GM21737 (cell line): ENCODE results near the gene BHLHE23.
A peak's percentile ranks its signal among the peaks of the same experiment; 100 is the strongest.

Experiments
- ATAC-seq: cut with Tn5 transposase; IDR thresholded peaks from one replicate; pipeline ENCODE4 v1.9.1; 2021; ENCODE audit warnings: mild to moderate bottlenecking, moderate library complexity; ENCODE audit not compliant: unreplicated experiment

Gene BHLHE23

DNA sequence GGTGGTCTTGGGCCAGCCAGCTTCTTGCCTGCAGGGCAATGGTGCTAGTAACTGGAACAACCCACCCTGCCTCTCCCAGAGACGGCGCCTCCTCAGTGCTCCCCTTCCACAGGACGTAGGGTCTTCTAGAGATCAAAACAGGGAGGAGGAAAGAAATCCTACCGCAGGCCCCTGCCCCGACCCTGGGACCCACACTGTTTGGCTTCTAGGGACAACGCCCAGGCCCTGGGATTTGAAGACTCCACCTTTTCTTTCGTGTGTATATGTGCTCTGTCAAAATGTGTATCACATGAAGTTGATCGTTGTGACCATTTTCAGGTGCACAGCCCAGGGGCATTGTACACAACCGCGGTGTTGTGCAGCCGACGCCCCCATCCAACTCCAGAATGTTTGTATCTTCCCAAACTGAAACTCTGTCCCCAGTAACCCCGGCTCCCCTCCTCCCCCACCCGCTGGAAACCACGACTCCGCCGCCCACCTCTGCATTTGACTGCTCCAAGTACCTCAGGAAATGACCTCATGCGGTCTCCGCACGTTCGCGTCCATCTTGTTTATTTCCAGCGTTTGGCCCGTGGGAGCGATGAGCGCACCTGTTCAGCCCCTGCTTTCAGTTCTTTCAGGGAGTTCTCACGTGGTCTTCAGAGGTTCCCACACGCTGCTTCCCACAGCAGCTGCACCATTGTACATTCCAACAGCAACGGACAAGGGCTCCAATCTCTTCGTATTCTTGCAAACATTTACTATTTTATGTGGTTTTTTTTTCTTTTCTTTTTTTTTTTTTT lies 3.4 kb upstream of the BHLHE23 start:
- ATAC-seq = peak; percentile 42

DNA sequence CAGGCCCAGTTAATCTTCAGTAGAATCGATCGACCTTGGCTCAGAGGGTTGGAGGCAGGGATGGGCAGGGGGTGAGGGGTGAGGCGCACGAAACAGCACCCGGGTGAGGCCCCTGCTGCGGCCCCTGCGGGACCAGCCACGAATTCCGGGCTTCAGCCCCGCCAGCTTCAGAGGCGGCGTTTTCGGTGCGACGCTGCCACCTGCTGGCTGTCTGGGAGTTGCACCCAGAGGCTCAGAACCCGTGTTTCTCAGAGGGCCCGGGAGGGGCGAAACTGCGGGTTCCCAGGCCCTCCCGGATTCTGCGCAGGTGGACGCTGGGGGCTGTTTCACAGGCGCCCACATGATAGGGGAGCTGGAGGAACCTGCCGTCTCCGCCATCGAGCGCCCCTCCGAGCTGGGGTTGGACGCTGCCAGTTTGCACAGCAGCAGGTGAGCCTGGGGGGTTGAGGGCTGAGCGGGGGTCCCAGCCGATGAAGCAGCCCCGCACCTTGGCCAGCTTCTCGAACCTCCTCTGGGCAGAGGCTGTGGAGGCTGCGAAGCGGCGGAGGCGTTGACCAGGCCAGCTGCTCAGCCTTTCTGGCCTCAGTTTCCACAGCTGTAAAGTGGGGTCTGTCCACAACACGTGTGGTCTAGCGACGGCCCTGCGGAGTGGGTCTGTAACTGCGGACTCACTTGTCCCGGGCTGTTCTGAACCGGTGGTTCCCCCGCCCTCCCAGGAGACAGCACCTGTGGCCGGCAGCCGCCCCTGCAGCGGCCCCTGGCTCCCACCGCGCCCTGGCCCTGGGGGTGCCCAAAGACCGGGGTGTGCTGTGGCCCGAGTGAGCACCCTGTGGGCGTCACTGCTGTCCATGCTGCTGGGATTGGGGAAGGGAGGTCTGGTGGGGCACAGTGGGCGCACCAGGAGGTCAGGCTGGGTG lies 2.5 kb upstream of the BHLHE23 start:
- ATAC-seq = peak; percentile 45

DNA sequence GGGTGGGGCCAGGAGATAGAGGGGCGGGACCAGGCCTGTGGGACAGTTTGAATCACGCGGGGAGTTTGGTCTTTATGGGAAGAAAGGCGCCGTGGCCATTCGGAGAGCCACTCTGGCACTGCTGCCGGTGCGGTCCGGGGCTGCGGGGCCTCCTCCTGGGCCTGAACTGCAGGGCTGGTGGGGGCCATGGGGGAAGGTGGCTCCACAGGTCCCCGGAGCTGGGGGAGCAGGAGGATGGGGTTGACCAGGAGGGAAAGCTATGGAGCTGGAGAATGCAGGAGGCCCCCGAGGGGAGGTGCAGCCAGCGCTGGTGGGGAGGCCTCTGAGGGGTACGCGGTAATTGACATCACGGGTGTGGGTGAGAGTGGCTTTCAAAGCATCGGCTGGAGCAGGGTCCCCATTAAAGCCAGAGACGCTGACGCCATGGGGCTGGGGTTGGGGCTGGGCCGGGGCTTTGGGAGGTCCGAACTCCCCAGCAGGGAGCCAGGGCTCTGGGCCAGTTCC lies 1.8 kb upstream of the BHLHE23 start:
- no peak for ATAC-seq

DNA sequence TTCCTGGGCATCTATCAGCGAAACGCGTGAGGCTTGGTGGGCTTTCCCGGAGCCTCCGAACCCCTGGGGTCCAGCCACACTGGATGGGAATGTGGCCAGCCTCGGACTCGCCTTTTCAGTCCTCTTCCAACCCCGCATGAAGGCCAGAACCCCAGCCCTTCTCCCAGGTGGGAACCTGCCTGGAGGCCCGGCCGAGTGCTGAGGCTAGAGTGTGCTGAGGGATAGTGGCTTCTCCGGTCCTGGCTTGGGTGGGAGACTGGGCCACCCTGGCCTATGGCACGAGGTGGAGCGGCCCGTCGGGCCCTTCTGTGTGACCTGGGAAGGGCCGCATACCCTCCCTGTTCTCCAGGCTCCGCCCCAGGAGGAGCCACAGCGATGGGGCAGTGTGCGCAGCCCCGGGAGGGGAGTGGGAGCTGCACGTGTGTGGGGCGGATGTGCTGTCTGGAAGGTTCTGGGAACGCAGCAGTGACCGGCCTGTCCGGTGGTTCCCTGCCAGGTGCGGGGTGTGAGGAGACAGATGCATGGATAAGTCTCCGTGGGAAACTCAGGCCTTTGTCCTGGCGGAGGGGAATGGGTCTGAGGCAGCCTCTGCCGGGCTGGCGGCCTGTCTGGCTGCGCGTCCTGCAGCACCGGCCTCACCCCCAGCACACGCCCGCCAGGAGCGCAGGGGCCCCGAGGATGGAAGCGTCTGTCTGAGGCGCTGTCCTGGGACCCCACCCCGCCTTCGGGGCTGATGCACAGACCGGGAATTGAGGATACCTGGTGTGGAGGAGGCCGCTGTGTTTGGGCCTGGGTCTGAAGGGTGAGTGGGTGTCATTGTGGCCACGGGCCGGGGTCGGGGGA lies 1.1 kb upstream of the BHLHE23 start:
- ATAC-seq = no peak

DNA sequence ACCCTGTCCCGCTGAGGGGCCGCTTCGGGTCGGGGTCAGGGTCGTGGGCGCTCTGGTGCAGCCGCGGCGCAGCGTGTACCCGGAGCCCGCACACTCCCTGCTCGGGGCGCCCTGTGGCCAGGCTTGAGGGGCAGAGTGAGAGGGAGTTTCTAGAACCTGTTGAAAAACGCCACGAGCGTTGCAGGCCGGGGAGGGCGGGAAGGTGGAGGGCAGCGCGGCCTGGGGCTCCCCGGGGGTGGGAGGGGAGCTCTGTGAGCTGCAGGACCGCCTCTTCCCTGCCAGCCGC lies 539 bp upstream of the BHLHE23 start:
- no peak for ATAC-seq

DNA sequence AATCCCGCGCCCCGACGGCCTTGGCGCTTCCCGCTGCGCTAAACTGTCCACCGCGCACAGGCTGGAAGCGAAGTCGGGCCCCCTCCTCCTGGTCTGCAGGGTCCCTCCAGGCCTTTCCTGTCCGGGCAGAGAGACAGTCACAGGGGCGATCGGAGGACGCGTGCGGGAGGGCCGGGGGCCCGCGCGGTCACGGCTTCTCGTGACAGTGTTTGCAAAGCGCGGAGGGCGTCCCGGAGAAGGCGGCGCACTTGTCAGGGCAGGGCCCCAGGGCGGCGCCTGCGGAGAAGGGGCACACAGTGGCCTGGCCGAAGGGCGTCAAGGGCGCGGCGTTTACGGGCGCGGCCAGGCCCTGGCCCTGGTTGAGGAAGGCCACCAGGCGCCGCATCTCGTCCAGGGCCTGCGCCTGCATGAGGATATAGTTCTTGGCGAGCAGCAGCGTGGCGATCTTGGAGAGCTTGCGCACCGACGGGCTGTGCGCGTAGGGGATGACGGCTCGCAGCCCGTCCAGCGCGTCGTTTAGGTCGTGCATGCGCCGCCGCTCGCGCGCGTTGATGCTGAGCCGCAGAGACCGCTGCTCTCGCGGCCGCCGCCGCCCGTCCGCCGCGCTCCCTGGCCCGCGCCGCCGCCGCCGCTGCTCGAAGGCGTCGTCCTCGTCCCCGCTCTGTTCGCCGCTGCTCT lies 763 bp downstream of the BHLHE23 start:
- ATAC-seq = no peak

DNA sequence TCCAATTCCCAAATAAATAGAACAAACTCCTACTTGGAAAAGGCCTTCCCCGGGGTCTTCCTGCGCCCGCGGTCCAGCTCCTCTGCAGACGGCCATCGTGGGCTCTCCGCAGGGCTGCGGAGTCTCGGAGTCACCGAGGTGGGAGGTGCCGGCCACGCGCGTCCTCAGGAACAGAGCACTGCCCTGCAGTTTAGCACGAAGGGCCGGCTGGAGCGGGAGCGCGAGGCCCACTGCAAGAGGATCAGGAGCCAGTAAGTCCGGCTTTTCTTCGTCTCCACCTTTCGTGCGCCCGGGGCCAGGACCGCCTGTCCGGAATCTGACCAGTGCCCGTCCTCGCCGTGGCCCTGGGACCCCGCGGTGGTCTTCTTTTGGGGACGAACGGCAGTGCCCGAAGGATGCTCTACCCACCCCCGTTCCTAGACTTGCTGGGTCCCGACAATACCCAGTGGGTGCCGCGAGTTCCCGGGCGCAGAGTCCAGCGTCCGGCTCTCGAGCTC lies 1.4 kb downstream of the BHLHE23 start:
- ATAC-seq = no peak

DNA sequence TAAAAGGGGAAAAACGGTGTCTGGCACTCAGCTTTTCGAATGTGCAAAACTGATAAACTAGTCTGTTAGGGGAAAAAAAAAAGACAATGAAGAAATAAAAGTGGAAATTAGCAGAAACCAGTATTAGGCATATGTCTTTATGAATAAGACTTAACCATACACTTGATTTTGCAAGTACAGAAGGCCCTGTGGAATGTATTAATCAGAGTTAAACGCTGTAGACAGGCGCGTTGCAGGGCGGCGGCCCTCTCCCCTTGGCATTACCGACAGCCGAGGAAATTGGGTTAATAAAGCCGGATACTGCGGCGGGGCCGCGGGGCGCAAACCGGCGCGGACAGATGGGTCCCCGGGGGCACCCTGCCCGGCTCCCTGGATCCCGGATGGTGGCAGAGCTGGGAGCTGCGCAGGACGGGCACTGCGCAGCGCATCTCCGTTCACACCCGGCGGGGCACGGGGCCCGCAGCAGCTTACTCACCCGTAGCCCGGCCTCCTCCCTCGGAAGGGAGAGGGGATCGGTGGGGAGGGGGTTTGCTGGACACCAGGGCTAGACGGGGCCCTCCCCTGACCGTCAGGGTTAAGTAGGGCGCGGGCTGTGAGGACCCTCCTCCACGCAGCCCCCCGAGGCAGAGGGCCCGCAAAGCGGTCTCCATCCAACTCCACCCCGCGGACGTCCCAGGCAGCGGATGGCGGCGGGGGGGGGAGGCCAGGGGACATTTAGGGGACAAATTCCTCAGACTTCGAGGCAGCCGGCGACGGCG lies 2.0 kb downstream of the BHLHE23 start:
- ATAC-seq = no peak

DNA sequence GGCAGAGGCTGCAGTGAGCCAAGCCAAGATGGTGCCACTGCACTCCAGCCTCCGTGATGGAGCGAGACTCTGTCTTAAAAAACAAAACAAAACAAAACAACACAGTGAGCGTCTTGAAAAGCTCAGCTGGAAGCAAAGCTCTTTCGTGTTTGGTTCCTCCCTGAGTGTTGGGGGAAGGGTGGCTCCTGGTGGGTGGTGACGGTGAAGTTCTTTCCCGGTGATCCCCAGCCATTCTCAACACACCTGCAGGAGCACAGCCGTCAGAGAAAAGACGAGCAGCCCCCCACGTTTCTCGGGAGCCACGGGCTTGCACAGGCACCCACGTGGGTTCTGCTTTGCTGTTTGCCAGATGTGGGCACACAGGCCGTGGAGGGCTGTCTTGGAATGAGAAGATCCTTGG lies 3.2 kb downstream of the BHLHE23 start:
- ATAC-seq = no peak

DNA sequence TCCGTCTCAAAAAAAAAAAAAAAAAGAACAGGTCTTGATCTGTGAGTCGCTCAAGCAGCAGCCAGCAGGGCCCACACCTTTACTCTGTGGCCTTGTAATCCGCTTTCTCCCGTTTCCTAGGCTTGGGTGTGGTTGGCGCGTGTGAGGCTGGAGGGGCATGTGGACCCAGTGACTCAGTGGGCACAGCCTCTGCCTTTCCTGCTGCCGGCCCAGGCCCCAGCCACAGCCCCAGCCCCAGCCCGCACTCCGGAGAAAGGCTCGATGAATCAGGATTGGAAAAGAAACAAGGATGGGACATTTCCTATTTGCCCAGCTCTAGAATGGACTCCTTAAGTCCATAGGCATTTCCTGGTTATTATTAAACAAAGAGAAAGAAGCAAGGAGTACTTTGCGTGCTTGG lies 4.3 kb downstream of the BHLHE23 start:
- ATAC-seq = no peak

DNA sequence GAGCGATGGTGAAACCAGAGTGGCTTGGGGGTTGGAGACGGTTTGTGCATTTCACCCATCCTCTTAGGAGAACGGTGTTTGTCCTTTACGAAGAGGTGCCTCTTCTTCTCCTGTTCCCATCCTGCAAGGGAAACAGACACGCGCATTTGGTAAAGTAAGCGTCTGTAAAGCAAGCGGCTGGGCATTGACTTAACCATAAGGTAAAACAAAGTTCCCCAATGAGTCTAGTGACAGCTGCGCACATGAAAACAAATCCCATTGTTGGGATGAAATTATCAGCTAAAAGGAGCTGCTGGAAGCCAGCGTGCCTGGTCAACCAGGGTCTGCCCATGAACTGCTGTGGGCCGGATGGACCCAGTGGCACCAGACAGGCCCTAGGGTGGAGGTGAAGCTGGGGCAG lies 5.8 kb downstream of the BHLHE23 start:
- ATAC-seq = no peak

DNA sequence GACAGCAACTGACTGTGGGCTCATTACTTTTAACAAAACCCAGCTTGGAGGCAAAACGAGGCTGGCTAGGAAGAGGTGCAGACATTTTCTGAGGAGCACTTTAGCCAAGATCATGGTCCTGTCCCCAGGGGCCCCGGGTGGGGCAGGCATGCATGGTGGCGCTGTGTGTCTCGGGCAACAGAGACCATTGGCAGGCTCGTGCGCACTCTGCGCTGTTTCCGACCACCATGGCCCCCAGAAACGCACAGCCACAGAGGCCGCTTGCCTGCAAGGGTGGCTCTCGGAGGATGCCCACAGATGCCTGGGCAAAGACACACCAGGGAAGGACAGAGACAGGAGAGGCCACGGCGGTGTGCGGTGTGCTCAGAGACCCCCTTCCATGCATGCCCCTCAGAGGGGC lies 6.7 kb downstream of the BHLHE23 start:
- no peak for ATAC-seq

DNA sequence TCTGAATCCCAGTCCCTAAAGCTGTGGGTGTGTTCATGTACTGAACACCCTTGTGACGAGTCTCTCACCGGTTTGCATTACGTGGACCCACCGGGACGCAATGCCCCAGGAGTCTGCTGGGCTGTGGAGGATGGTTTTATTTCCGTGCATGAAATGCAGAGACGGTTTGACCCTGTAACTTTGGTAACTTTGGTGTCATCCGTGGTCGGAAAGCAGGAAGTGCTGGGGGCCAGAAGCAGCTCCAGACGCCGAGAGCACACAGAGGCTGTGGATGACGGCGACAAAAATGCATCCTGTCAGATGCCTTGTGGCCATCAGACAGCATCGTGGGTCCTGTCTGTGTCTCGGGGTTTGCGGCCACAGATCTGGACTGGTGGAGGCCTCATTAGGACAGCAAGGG lies 7.2 kb downstream of the BHLHE23 start:
- no peak for ATAC-seq

DNA sequence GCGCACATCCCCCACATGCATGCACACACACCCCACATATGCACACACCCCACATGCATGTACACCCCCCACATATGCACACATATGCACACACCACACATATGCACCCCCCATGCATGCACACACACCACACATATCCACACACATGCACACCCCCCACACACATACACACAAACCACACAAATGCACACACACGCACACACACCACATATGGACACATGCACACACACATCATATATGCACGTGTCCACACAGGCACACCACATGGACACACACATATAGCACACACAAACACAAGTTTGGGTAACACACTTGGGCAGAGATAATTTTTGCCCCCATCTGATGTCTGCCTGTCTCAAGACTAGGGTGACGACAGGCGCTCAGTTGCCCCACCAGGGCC lies 8.3 kb downstream of the BHLHE23 start:
- no peak for ATAC-seq

DNA sequence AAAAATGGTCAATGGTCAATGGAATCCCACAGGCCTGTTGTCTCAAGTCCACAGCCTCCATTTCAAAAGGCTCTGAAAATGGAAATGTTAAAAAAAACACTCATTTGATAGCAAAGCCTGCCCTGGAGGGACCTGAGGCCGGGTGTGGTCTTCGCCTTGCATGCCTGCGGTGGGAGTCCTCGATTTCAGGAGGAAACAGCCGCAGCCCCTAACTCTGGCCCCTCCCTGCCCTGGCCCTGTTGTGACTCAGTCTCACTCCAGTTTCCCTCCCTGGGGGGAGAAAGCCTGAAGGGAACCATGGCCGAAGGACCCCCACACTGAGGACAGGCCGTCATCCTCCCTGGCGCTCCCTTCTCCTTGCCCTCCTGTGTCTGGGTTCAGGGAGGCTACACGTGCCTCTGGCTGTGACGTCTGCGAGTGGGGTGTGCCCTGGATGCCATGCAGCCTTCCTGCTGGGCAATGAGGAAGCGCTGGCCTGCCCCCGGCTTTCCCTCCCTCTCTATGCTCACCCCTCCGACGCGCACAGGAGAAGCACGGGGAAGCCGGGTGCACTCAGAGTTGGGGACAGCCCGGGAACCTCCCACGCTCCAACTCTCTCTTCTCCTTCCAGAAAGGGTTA lies 9.2 kb downstream of the BHLHE23 start:
- ATAC-seq = no peak

DNA sequence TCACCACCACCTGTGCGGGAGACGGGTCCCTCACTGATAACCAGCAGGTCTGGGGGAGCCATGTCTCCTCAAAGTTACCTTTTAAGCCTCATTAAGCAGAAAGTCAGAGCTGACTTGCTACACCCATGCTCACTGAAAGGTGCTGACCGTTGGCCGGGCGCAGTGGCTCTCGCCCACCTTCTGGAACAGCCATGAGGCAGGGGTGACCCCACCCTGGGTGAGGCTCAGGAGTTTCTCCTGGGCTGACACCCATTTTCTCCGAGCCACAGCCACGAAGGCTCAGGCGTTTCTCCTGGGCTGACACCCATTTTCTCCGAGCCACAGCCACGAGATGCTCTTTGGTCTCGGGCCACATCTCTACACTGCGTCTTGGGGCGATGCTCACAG lies 10.2 kb downstream of the BHLHE23 start:
- no peak for ATAC-seq

DNA sequence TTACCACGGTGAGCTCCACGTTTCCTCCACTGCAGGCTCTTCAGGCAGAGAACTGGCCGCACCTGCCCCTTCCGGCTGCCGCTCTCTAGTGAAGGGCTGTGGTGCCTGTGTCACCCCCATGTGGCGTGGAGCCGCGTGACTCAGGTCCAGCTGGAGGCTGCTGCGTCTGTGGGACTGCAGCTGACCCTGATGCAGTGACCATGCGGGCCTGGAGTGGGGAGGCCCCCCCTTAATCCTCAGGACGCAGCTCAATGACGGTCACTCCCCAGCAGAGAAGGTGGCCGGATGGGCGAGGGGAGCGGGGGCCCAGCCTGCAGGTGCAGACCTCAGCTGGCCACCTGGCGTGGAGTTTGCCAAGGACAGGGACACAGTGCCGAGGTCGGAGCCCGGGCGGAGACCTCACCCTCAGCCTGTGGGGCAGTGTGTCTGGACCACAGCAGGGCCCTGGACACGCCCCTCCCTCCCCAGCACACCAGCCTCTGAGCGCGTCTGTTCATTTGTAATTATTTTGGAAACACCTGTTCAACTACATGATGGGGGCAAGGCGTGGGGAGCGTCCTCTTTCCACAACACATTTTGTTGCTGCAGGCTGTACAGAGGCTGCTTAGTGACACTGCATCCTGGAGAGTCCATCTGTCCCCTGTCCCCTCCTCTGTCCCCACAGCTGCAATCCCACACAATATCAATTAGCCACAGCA lies 10.7 kb downstream of the BHLHE23 start:
- ATAC-seq = no peak

DNA sequence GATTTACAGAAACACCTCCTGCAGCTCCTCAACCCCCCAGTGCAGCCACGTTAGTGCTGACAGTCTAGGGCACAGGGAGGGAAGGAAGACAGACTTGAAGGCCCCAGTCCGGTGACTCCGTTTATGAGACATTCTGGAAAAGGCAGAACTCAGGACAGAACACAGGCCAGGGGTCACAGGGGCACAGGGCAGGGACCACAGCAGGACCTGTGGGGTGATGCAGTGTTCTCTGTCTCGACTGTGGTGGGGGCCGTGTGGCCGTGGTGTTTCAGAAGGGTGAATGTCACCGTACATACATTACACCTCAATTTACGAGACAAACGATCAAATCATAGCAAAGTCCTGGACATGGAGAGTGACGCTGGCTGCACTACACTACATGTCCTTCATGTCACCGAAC lies 11.3 kb downstream of the BHLHE23 start:
- no peak for ATAC-seq

DNA sequence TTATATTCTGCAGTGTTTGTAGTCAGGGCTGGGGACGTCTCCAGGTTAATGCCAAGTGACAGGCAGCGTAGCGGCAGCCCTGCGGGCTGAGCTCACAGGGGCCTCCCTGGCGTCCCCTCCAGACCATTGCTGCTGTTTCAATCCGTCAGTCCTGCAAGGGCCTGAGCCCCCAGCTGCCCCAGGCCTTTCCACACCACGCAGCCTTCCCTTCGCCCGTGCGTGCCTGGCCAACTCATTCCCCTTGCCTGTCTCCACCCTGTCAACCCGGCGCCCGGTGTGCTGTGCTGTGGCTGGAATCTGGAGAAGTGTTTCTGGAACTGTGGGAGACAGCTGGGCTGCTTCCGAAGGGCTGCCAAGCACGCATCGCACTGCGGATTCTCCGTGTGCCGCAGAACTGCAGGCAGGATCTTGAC lies 11.9 kb downstream of the BHLHE23 start:
- ATAC-seq = no peak
